Measurements from ENCODE around the gene WWTR1.

WWTR1 gene

GRCh38 chr3:149551500-149551899 lies 106.3 kb downstream of the WWTR1 start:
- Histone ChIP-seq H3K4me3 (no peak overlapping the region), H3K27ac (peak overlapping the region in 6 of 21 experiments; percentile 10 to 82 (median 48))

GRCh38 chr3:149548669-149549065 lies 109.2 kb downstream of the WWTR1 start:
- H3K27ac ChIP-seq = peak overlapping the region in 15 of 21 experiments; percentile 3 to 75 (median 43)
- H3K4me3 ChIP-seq = no peak overlapping the region

GRCh38 chr3:149547954-149548668 lies 109.7 kb downstream of the WWTR1 start:
- Histone ChIP-seq H3K27ac (peak overlapping the region in 15 of 21 experiments; percentile 3 to 75 (median 43)), H3K4me3 (no peak overlapping the region)

- H3K27ac ChIP-seq = peak overlapping the region in 7 of 21 experiments; percentile 0 to 75 (median 69)
- H3K4me3 ChIP-seq = no peak overlapping the region
Measured at GRCh38 chr3:149547413-149547812, 110.4 kb downstream of the WWTR1 start.

- peak overlapping the region in 5 of 21 experiments; percentile 4 to 70 (median 42) for H3K27ac ChIP-seq
Measured at GRCh38 chr3:149545049-149545448, 112.8 kb downstream of the WWTR1 start.

GRCh38 chr3:149542375-149543312 lies 115.2 kb downstream of the WWTR1 start:
- no peak overlapping the region for H3K4me3 ChIP-seq
- peak overlapping the region in 2 of 21 experiments; percentile 10 to 31 for H3K27ac ChIP-seq

More at GRCh38 chr3:149545049-149545448, 112.8 kb downstream of the WWTR1 start:
- H3K4me3 ChIP-seq = no peak overlapping the region

GRCh38 chr3:149541091-149541491 lies 116.7 kb downstream of the WWTR1 start:
- Histone ChIP-seq H3K4me3 (no peak overlapping the region), H3K27ac (peak overlapping the region in 9 of 21 experiments; percentile 13 to 59 (median 31))

GRCh38 chr3:149538371-149538770 lies 119.5 kb downstream of the WWTR1 start:
- no peak overlapping the region for H3K4me3 ChIP-seq
- no peak overlapping the region for H3K27ac ChIP-seq

GRCh38 chr3:149536429-149536828 lies 121.4 kb downstream of the WWTR1 start:
- Histone ChIP-seq H3K27ac (peak overlapping the region in 15 of 21 experiments; percentile 4 to 81 (median 60)), H3K4me3 (no peak overlapping the region)

GRCh38 chr3:149535333-149535685 lies 122.5 kb downstream of the WWTR1 start:
- H3K27ac ChIP-seq = peak overlapping the region in 17 of 21 experiments; percentile 2 to 81 (median 58)

GRCh38 chr3:149534671-149535332 lies 123.0 kb downstream of the WWTR1 start:
- Histone ChIP-seq H3K27ac (peak overlapping the region in 16 of 21 experiments; percentile 2 to 81 (median 59)), H3K4me3 (no peak overlapping the region)

More at GRCh38 chr3:149535333-149535685, 122.5 kb downstream of the WWTR1 start:
- H3K4me3 ChIP-seq = no peak overlapping the region

GRCh38 chr3:149534082-149534481 lies 123.7 kb downstream of the WWTR1 start:
- Histone ChIP-seq H3K4me3 (no peak overlapping the region), H3K27ac (peak overlapping the region in 12 of 21 experiments; percentile 2 to 81 (median 56))

- H3K4me3 ChIP-seq = peak overlapping the region in 1 of 7 experiments; percentile 4
- H3K27ac ChIP-seq = peak overlapping the region in 10 of 21 experiments; percentile 5 to 81 (median 24)
Measured at GRCh38 chr3:149532489-149533180, 125.2 kb downstream of the WWTR1 start.

GRCh38 chr3:149529099-149529498 lies 128.7 kb downstream of the WWTR1 start:
- H3K4me3 ChIP-seq = no peak overlapping the region
- H3K27ac ChIP-seq = peak overlapping the region in 7 of 21 experiments; percentile 1 to 60 (median 8)

- peak overlapping the region in 12 of 21 experiments; percentile 0 to 60 (median 14) for H3K27ac ChIP-seq
Measured at GRCh38 chr3:149528340-149528650, 129.5 kb downstream of the WWTR1 start.

GRCh38 chr3:149527531-149528339 lies 130.1 kb downstream of the WWTR1 start:
- H3K4me3 ChIP-seq = no peak overlapping the region
- peak overlapping the region in 12 of 21 experiments; percentile 0 to 60 (median 18) for H3K27ac ChIP-seq

More at GRCh38 chr3:149528340-149528650, 129.5 kb downstream of the WWTR1 start:
- H3K4me3 ChIP-seq = no peak overlapping the region

- Histone ChIP-seq H3K4me3 (no peak overlapping the region), H3K27ac (no peak overlapping the region)
Measured at GRCh38 chr3:149523512-149524299, 134.1 kb downstream of the WWTR1 start.

GRCh38 chr3:149519912-149520311 lies 137.9 kb downstream of the WWTR1 start:
- no peak overlapping the region for H3K27ac ChIP-seq
- no peak overlapping the region for H3K4me3 ChIP-seq

Measured in skin epidermis (tissue), 12 donors.